ENCODE data around the gene ERLIN1. TPM values are rescaled to one million over a fixed set of nuclear protein-coding genes. Genes with fewer than 3 reads are reported as not detected.

The ERLIN1 gene
- polyA plus RNA-seq, 1 donor (not counting 4 experiments of a cell fraction or from before 2014, with no cell fraction given), result 45.6 TPM

GRCh38 chr10:100132427-100132826, 53.4 kb downstream of the ERLIN1 start:
- H3K9ac ChIP-seq (ENCODE audit: control insufficient read depth, extremely low read depth, insufficient read depth, low read length), result no peak overlapping the region
- no peaks in the 10 kb centered on the region for H3K79me2 ChIP-seq (ENCODE audit: control insufficient read depth, insufficient read depth, low read length)
- dilution Hi-C loops (cut with MboI; ENCODE audit: extremely low pct_ligation_motif_present, low sequenced_read_pairs), result no loop called here
- no peak overlapping the region for H3K4me2 ChIP-seq (ENCODE audit: control insufficient read depth, extremely low read depth, insufficient read depth, low read depth, low read length)
- H2AFZ ChIP-seq (ENCODE audit: control insufficient read depth, low read length), result no peak overlapping the region
- DNase-seq (ENCODE audit: low read depth, low spot score), result no peak
- H3K36me3 ChIP-seq (ENCODE audit: control insufficient read depth in 2 of 2, extremely low read depth in 1 of 2, insufficient read depth in 2 of 2, low read length in 2 of 2), result no peaks in the 10 kb centered on the region
- peaks cover 11% of the 10 kb centered on the region for H3K27me3 ChIP-seq (ENCODE audit: control insufficient read depth, extremely low read depth, insufficient read depth, low read length)
- peaks cover 2% of the 10 kb centered on the region for H3K9me3 ChIP-seq (ENCODE audit: control insufficient read depth, low read depth, low read length)
- no peaks in the 10 kb centered on the region for H3K4me1 ChIP-seq (ENCODE audit: control insufficient read depth, extremely low read depth, insufficient read depth, low read length)
- no peaks in the 10 kb centered on the region for H4K20me1 ChIP-seq (ENCODE audit: control insufficient read depth, extremely low read depth, insufficient read depth, low read length)
- H3K27ac ChIP-seq (ENCODE audit: control insufficient read depth, insufficient read depth, low read length), result no peak overlapping the region
- no peaks in the 10 kb centered on the region for H3K9me1 ChIP-seq (ENCODE audit: control insufficient read depth, extremely low read depth, insufficient read depth, low read length)
- H3K4me3 ChIP-seq (ENCODE audit: control insufficient read depth in 2 of 3, extremely low read depth in 1 of 3, insufficient read depth in 2 of 3, low read depth in 1 of 3, low read length in 3 of 3), result no peak overlapping the region
- no peak for FAIRE-seq
- no peak for TF ChIP-seq EZH2 (IDR thresholded peaks at IDR 0.05; ENCODE audit: low read length)
- TF ChIP-seq, protein P1, sequence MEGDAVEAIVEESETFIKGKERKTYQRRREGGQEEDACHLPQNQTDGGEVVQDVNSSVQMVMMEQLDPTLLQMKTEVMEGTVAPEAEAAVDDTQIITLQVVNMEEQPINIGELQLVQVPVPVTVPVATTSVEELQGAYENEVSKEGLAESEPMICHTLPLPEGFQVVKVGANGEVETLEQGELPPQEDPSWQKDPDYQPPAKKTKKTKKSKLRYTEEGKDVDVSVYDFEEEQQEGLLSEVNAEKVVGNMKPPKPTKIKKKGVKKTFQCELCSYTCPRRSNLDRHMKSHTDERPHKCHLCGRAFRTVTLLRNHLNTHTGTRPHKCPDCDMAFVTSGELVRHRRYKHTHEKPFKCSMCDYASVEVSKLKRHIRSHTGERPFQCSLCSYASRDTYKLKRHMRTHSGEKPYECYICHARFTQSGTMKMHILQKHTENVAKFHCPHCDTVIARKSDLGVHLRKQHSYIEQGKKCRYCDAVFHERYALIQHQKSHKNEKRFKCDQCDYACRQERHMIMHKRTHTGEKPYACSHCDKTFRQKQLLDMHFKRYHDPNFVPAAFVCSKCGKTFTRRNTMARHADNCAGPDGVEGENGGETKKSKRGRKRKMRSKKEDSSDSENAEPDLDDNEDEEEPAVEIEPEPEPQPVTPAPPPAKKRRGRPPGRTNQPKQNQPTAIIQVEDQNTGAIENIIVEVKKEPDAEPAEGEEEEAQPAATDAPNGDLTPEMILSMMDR (optimal IDR thresholded peaks at IDR 0.05 in 1 of 3, IDR thresholded peaks at IDR 0.05 in 1 of 3, conservative IDR thresholded peaks at IDR 0.05 in 1 of 3; ENCODE audit: extremely low read depth in 1 of 3, insufficient read depth in 2 of 3, low read length in 3 of 3), result no peak

DNA sequence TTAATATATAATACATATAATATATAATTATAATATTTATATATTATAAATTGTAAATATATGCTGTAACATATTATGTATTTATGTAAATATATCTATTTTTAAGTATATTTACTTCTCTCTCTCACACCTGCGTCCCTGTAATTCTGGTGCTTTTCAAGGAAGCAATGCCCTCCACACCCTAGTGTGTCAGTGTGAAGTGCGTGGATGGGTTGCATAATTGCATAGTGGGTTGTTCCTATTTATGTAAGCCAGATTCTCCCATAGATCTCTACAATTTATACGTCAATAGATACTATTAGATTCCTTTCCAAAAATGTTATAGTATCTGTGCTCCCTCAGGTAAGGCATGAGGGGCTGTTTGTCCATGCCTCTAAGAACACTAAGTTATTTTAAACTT, 54.3 kb downstream of the ERLIN1 start:
- Histone ChIP-seq H2AFZ (ENCODE audit: control insufficient read depth, low read length) (no peak overlapping the region), H3K9me3 (ENCODE audit: control insufficient read depth, low read depth, low read length) (peaks cover 2% of the 10 kb centered on the region), H3K4me3 (ENCODE audit: control insufficient read depth in 2 of 3, extremely low read depth in 1 of 3, insufficient read depth in 2 of 3, low read depth in 1 of 3, low read length in 3 of 3) (no peak overlapping the region), H4K20me1 (ENCODE audit: control insufficient read depth, extremely low read depth, insufficient read depth, low read length) (no peaks in the 10 kb centered on the region), H3K9me1 (ENCODE audit: control insufficient read depth, extremely low read depth, insufficient read depth, low read length) (no peaks in the 10 kb centered on the region), H3K4me1 (ENCODE audit: control insufficient read depth, extremely low read depth, insufficient read depth, low read length) (no peaks in the 10 kb centered on the region), H3K27ac (ENCODE audit: control insufficient read depth, insufficient read depth, low read length) (no peak overlapping the region), H3K79me2 (ENCODE audit: control insufficient read depth, insufficient read depth, low read length) (no peaks in the 10 kb centered on the region), H3K9ac (ENCODE audit: control insufficient read depth, extremely low read depth, insufficient read depth, low read length) (no peak overlapping the region), H3K27me3 (ENCODE audit: control insufficient read depth, extremely low read depth, insufficient read depth, low read length) (peaks cover 11% of the 10 kb centered on the region), H3K36me3 (ENCODE audit: control insufficient read depth in 2 of 2, extremely low read depth in 1 of 2, insufficient read depth in 2 of 2, low read length in 2 of 2) (no peaks in the 10 kb centered on the region), H3K4me2 (ENCODE audit: control insufficient read depth, extremely low read depth, insufficient read depth, low read depth, low read length) (no peak overlapping the region)
- no peak for DNase-seq (ENCODE audit: low read depth, low spot score)
- no peak for TF ChIP-seq EZH2 (IDR thresholded peaks at IDR 0.05; ENCODE audit: low read length)
- TF ChIP-seq, protein P1 (optimal IDR thresholded peaks at IDR 0.05 in 1 of 3, IDR thresholded peaks at IDR 0.05 in 1 of 3, conservative IDR thresholded peaks at IDR 0.05 in 1 of 3; ENCODE audit: extremely low read depth in 1 of 3, insufficient read depth in 2 of 3, low read length in 3 of 3), result no peak
- dilution Hi-C loops (cut with MboI; ENCODE audit: extremely low pct_ligation_motif_present, low sequenced_read_pairs), result no loop called here
- no peak for FAIRE-seq

All from keratinocyte (primary cell).